Stomach (tissue), 9 donors: Measurements from ENCODE around the gene SIRPA. TPM values are rescaled to one million over a fixed set of nuclear protein-coding genes. Genes with fewer than 3 reads are reported as not detected.

ENCODE experiments used
- DNase-seq, 2 donors: peaks; one replicate each; pipeline versions ENCODE4 v3.0.0 to v3.0.0-alpha.2; 2013 to 2019
- H3K27ac ChIP-seq, 5 donors: fragments of 200-600 bp in 4 of 5; sonication (generic) in 4 of 5; one replicate each; pipeline ENCODE4 v1.5.1; 2013 to 2019; ENCODE audit warnings: mild to moderate bottlenecking in 1 of 5, moderate library complexity in 1 of 5
- H3K27me3 ChIP-seq, 3 donors: fragments of 200-600 bp; sonication (generic); one replicate each; pipeline ENCODE4 v1.5.1; 2017 to 2019; ENCODE audit warnings: mixed run types in 1 of 3
- H3K36me3 ChIP-seq, 4 donors: fragments of 200-600 bp; sonication (generic); 1 replicate in 3 of 4; 2 replicates in 1 of 4; pipeline ENCODE4 v1.5.1; 2016 to 2019
- H3K4me1 ChIP-seq, 4 donors: fragments of 200-600 bp; sonication (generic); one replicate each; pipeline ENCODE4 v1.5.1; 2016 to 2019
- H3K4me3 ChIP-seq, 4 donors: fragments of 200-600 bp; sonication (generic) in 3 of 4; one replicate each; pipeline ENCODE4 v1.5.1; 2016 to 2019; ENCODE audit warnings: mild to moderate bottlenecking in 1 of 4
- H3K9me3 ChIP-seq, 4 donors: fragments of 200-600 bp; sonication (generic); one replicate each; pipeline ENCODE4 v1.5.1; 2016 to 2019
- CTCF ChIP-seq, 7 experiments: fragments of 450-650 bp in 4 of 7; fragments of 200-600 bp in 3 of 7; sonication (generic) in 3 of 7; IDR thresholded peaks; one replicate each; pipeline ENCODE4 v1.5.1; 2016 to 2019; ENCODE audit warnings: antibody characterized with exemption in 7 of 7, control low read depth in 2 of 7, mild to moderate bottlenecking in 1 of 7
- EP300 ChIP-seq: sonication (generic); formaldehyde crosslinking; IDR thresholded peaks from one replicate; pipeline ENCODE4 v1.6.1; 2017; ENCODE audit warnings: antibody characterized with exemption
- POLR2A ChIP-seq, 4 donors: fragments of 450-650 bp; IDR thresholded peaks; one replicate each; pipeline ENCODE4 v1.6.1; 2016; ENCODE audit warnings: antibody characterized with exemption in 4 of 4, control low read depth in 2 of 4, mild to moderate bottlenecking in 1 of 4, moderate library complexity in 1 of 4
- POLR2AphosphoS5 ChIP-seq, 3 donors: sonication (generic); formaldehyde crosslinking; IDR thresholded peaks; one replicate each; pipeline ENCODE4 v1.6.1; 2016; ENCODE audit warnings: antibody characterized with exemption in 3 of 3
- WGBS, 5 donors: extraction: QIAGEN DNeasy Blood & Tissue Kit in 3 of 5; methylation state at CpG; one replicate each; pipeline versions ENCODE4 v1.1.5 to v1.1.7; 2013 to 2018; 5-methylcytosine and 5-hydroxymethylcytosine counted together
- intact Hi-C: fragments of 100-400 bp; cut with DNase I; formaldehyde crosslinking; loops from one replicate; pipeline ENCODE4 v1.15.1; 2023; ENCODE audit warnings: low total_unique reads
- polyA plus RNA-seq, 3 donors: library from polyadenylated mRNA; stranded (reverse); fragments of 200-250 nt; gene quantifications; one replicate each; pipeline ENCODE4 v1.2.3, GENCODE V29; 2013
- total RNA-seq, 5 donors: library from RNA; depleted of rRNA; stranded (reverse); fragments of >200 nt; gene quantifications; one replicate each; pipeline versions ENCODE4 v1.1.0 to v1.2.3, GENCODE V29; 2014 to 2016
- donor health status: healthy with polysubstance abuse.
- donor health status: Bipolar disorder and iron deficiency.
- donor health status: healthy.

Gene SIRPA
- total and polyA plus RNA-seq, 8 donors, result 0.29 to 35.5 (median 7.8) TPM

DNA sequence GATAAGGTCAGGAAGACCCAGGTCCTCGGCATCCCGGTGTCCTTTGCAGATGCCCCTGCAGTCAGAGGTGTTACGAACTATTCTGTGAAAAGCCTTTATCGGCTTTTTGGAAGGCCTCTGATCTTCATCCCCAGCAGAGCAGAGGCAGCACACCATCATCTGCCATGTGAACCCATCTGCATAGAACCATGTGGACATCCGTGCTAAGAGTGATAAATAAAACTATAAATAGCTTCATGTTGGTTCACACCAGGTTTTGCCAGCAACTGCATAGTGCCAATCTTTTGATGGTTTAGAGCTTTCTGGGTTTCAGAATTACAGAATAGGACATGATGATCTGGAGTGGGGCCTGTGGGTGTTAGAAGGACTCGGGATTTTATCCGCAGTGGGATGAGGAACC, 33.6 kb downstream of the SIRPA start:
- peaks cover 0 to 53% (median 16%) of the 10 kb centered on the region in 4 donors for H3K36me3 ChIP-seq
- 80 to 91% (median 85%) methylated on average over 7 of the region's 7 CpGs for WGBS, 5 donors
- no peaks in the 10 kb centered on the region for H3K9me3 ChIP-seq
- H3K27ac ChIP-seq, result no peak overlapping the region
- no peak overlapping the region for H3K4me3 ChIP-seq
- TF ChIP-seq POLR2AphosphoS5 (IDR thresholded peaks at IDR 0.05) (no peak), EP300 (no peak), POLR2A (IDR thresholded peaks at IDR 0.05) (no peak), CTCF (IDR thresholded peaks at IDR 0.05) (no peak)
- DNase-seq, result no peak
- H3K27me3 ChIP-seq, result no peaks in the 10 kb centered on the region
- peaks cover 0 to 4% (median 0%) of the 10 kb centered on the region in 4 donors for H3K4me1 ChIP-seq
- intact Hi-C loops, result no loop called here

- peaks cover 0 to 50% (median 14%) of the 10 kb centered on the region in 4 donors for H3K36me3 ChIP-seq
- TF ChIP-seq POLR2A (IDR thresholded peaks at IDR 0.05) (no peak), CTCF (IDR thresholded peaks at IDR 0.05) (no peak), POLR2AphosphoS5 (IDR thresholded peaks at IDR 0.05) (no peak), EP300 (no peak)
- no peak for DNase-seq
- no peaks in the 10 kb centered on the region for H3K9me3 ChIP-seq
- 21 to 73% (median 66%) methylated on average over 3 of the region's 3 CpGs for WGBS, 5 donors
- peaks cover 0 to 9% (median 0%) of the 10 kb centered on the region in 4 donors for H3K4me1 ChIP-seq
- no peak overlapping the region for H3K4me3 ChIP-seq
- H3K27ac ChIP-seq, result no peak overlapping the region
- intact Hi-C loops, result no loop called here
- H3K27me3 ChIP-seq, result no peaks in the 10 kb centered on the region
These were observed 34.3 kb downstream of the SIRPA start for GRCh38 chr20:1929460-1929859.

DNA sequence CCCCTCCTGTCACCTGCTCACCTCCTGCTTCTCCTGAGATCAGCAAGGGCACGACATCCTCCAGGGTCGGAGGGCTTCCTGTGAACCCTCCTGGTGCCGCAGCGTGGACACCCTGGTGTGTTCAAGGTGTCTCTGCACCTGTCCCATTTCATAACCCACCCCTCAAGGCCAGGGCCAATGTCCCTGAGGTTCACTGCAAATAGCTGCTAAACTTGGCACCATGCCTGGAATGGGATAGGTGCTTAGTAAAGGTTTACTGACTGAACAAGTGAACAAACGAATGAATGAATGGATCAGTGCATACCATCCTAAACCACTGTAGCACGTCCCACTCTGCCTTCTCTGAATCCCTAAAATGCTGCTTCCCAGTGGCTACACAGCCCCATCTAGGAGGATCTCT, 35.0 kb downstream of the SIRPA start:
- Histone ChIP-seq H3K4me3 (no peak overlapping the region), H3K36me3 (peaks cover 0 to 50% (median 13%) of the 10 kb centered on the region in 4 donors), H3K4me1 (peaks cover 0 to 16% (median 0%) of the 10 kb centered on the region in 4 donors), H3K9me3 (no peaks in the 10 kb centered on the region), H3K27ac (no peak overlapping the region), H3K27me3 (no peaks in the 10 kb centered on the region)
- 64 to 82% (median 77%) methylated on average over 2 to 6 of the region's 6 CpGs for WGBS, 5 donors
- intact Hi-C loops, result no loop called here
- TF ChIP-seq POLR2A (IDR thresholded peaks at IDR 0.05) (no peak), CTCF (IDR thresholded peaks at IDR 0.05) (no peak), EP300 (no peak), POLR2AphosphoS5 (IDR thresholded peaks at IDR 0.05) (no peak)
- no peak for DNase-seq

DNA sequence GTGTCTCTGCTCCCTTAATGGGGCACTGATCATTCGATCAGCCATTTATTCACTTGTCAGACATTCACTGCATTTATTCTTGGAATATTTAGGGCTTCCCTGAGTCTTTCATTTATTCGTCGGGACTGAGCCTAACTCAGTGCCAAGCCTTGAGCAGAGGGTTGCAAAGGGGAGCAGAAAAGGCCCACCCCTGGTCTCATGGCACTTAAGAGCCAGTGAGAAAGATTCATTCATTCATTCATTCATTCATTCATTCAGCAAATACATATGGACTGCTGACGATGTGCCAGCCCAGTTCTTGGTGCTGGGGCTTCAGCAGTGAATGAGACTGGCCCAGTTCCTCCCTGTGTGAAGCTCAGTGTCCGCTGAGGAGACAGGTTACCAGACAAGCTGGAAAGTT, 36.6 kb downstream of the SIRPA start:
- peaks cover 0 to 52% (median 23%) of the 10 kb centered on the region in 4 donors for H3K36me3 ChIP-seq
- peaks cover 0 to 29% (median 2%) of the 10 kb centered on the region in 4 donors for H3K4me1 ChIP-seq
- no peaks in the 10 kb centered on the region for H3K27me3 ChIP-seq
- H3K27ac ChIP-seq, result no peak overlapping the region
- TF ChIP-seq EP300 (no peak), POLR2AphosphoS5 (IDR thresholded peaks at IDR 0.05) (no peak), CTCF (IDR thresholded peaks at IDR 0.05) (no peak), POLR2A (IDR thresholded peaks at IDR 0.05) (no peak)
- no peaks in the 10 kb centered on the region for H3K9me3 ChIP-seq
- intact Hi-C loops, result no loop called here
- 77 to 90% (median 87%) methylated on average over 5 of the region's 5 CpGs for WGBS, 5 donors
- DNase-seq, result no peak
- H3K4me3 ChIP-seq, result no peak overlapping the region
